H1 (cell line): ENCODE measurements around the gene SLIRP. TPM values are rescaled to one million over a fixed set of nuclear protein-coding genes. Genes with fewer than 3 reads are reported as not detected.

Source experiments
- CTCF ChIA-PET: fragments of 300-600 bp; sonication (Branson Sonifier 250); formaldehyde crosslinking; loops from one replicate; lab custom pipeline; 2021; ENCODE audit not compliant: partially characterized antibody; lab: Charles Lee
- POLR2A ChIA-PET: fragments of 300-600 bp; sonication (Branson Sonifier 250); formaldehyde crosslinking; loops from one replicate; lab custom pipeline; 2021; ENCODE audit warnings: inconsistent platforms; ENCODE audit not compliant: partially characterized antibody; lab: Charles Lee
- DNase-seq, 2 experiments: peaks; one replicate each; pipeline versions ENCODE4 v3.0.0 to v3.0.0-alpha.2; 2010 to 2022; ENCODE audit warnings: low spot score in 2 of 2, low read depth in 1 of 2, mixed read lengths in 1 of 2
- FAIRE-seq: peaks from 2 replicates; lab custom pipeline; 2011; peaks lifted over from hg19 to GRCh38; lab: Jason Lieb, UNC
- H2AFZ ChIP-seq: 2 replicates; pipeline ENCODE4 v1.8.1; 2012; ENCODE audit warnings: low read length, inconsistent platforms
- H2AK5ac ChIP-seq: 2 replicates; pipeline ENCODE4 v1.6.1; 2013; ENCODE audit warnings: low read depth, low read length
- H2BK120ac ChIP-seq: replicated peaks from 2 replicates; pipeline ENCODE3; 2013; ENCODE audit warnings: low read depth, low read length, inconsistent platforms
- H2BK12ac ChIP-seq: 2 replicates; pipeline ENCODE4 v1.6.1; 2013; ENCODE audit warnings: low read depth, low read length
- H2BK15ac ChIP-seq: 2 replicates; pipeline ENCODE4 v1.6.1; 2013; ENCODE audit warnings: low read length
- H2BK20ac ChIP-seq: 2 replicates; pipeline ENCODE4 v1.6.1; 2013; ENCODE audit warnings: low read length
- H2BK5ac ChIP-seq: 2 replicates; pipeline ENCODE4 v1.6.1; 2013; ENCODE audit warnings: low read depth, low read length
- H3K14ac ChIP-seq: 2 replicates; pipeline ENCODE4 v1.6.1; 2013; ENCODE audit warnings: inconsistent platforms; ENCODE audit not compliant: insufficient read length
- H3K18ac ChIP-seq: 2 replicates; pipeline ENCODE4 v1.6.1; 2013; ENCODE audit warnings: low read length; ENCODE audit errors: extremely low read depth
- H3K23ac ChIP-seq: 2 replicates; pipeline ENCODE4 v1.6.1; 2013; ENCODE audit warnings: inconsistent platforms; ENCODE audit not compliant: insufficient read length
- H3K23me2 ChIP-seq: 2 replicates; pipeline ENCODE4 v1.6.1; 2013; ENCODE audit warnings: low read depth, low read length
- H3K27ac ChIP-seq: 2 replicates; pipeline ENCODE4 v1.6.1; 2011; ENCODE audit warnings: low read depth, low read length, inconsistent platforms
- H3K27me3 ChIP-seq, 4 experiments: replicated peaks in 1 of 4; 1 replicate in 1 of 4; 2 replicates in 3 of 4; pipeline versions ENCODE4 v1.6.1 to v1.8.1; 2011 to 2013; ENCODE audit warnings: low read length in 3 of 4, mild to moderate bottlenecking in 3 of 4, inconsistent platforms in 2 of 4, mixed read lengths in 2 of 4, moderate library complexity in 1 of 4; ENCODE audit not compliant: control insufficient read depth in 3 of 4, insufficient read depth in 3 of 4; ENCODE audit errors: extremely low read depth in 1 of 4
- H3K36me3 ChIP-seq, 4 experiments: 2 replicates each; pipeline versions ENCODE4 v1.6.1 to v1.8.1; 2011 to 2013; ENCODE audit warnings: mild to moderate bottlenecking in 4 of 4, low read length in 3 of 4, moderate library complexity in 2 of 4, control low read depth in 1 of 4, inconsistent platforms in 1 of 4; ENCODE audit not compliant: insufficient read depth in 4 of 4, control insufficient read depth in 2 of 4
- H3K4ac ChIP-seq: replicated peaks from 2 replicates; pipeline ENCODE3; 2013; ENCODE audit warnings: low read length, low read depth, mixed read lengths, inconsistent platforms; ENCODE audit not compliant: insufficient read length
- H3K4me1 ChIP-seq, 4 experiments: replicated peaks in 1 of 4; 1 replicate in 1 of 4; 2 replicates in 3 of 4; pipeline versions ENCODE4 v1.6.1 to v1.8.1; 2011 to 2013; ENCODE audit warnings: low read length in 3 of 4, inconsistent platforms in 2 of 4, mixed read lengths in 1 of 4; ENCODE audit not compliant: insufficient read depth in 4 of 4, control insufficient read depth in 3 of 4
- H3K4me2 ChIP-seq, 2 experiments: 2 replicates each; pipeline versions ENCODE4 v1.6.1 to v1.8.1; 2011 to 2013; ENCODE audit warnings: low read depth in 2 of 2, low read length in 2 of 2, control low read depth in 1 of 2, inconsistent platforms in 1 of 2, mild to moderate bottlenecking in 1 of 2; ENCODE audit not compliant: insufficient read depth in 1 of 2
- H3K4me3 ChIP-seq, 4 experiments: fragments of 200-600, 300-600 bp in 1 of 4; sonication (generic), shearing (Covaris generic), sonication (Bioruptor Twin) in 1 of 4; 2 replicates each; pipeline versions ENCODE4 v1.5.1 to v1.8.1; 2011 to 2016; ENCODE audit warnings: low read length in 4 of 4, low read depth in 3 of 4, control low read depth in 2 of 4, inconsistent platforms in 2 of 4, mild to moderate bottlenecking in 2 of 4, mixed read lengths in 1 of 4, moderate library complexity in 1 of 4; ENCODE audit not compliant: insufficient read depth in 2 of 4; ENCODE audit errors: extremely low read depth in 1 of 4
- H3K56ac ChIP-seq: replicated peaks from 2 replicates; pipeline ENCODE3; 2013; ENCODE audit warnings: low read depth, mild to moderate bottlenecking, mixed read lengths, low read length, inconsistent platforms; ENCODE audit not compliant: insufficient read length
- H3K79me1 ChIP-seq: 2 replicates; pipeline ENCODE4 v1.6.1; 2013; ENCODE audit warnings: low read depth, low read length, control low read depth
- H3K79me2 ChIP-seq, 2 experiments: 2 replicates each; pipeline versions ENCODE4 v1.6.1 to v1.8.1; 2012 to 2013; ENCODE audit warnings: low read length in 2 of 2, mild to moderate bottlenecking in 2 of 2, inconsistent platforms in 1 of 2; ENCODE audit not compliant: insufficient read depth in 2 of 2, control insufficient read depth in 1 of 2
- H3K9ac ChIP-seq, 4 experiments: replicated peaks in 1 of 4; 1 replicate in 1 of 4; 2 replicates in 3 of 4; pipeline versions ENCODE4 v1.6.1 to v1.8.1; 2011 to 2013; ENCODE audit warnings: low read depth in 3 of 4, low read length in 3 of 4, control low read depth in 2 of 4, mild to moderate bottlenecking in 2 of 4, moderate library complexity in 2 of 4, inconsistent platforms in 1 of 4; ENCODE audit errors: extremely low read depth in 1 of 4
- H3K9me3 ChIP-seq, 2 experiments: 2 replicates each; pipeline versions ENCODE4 v1.6.1 to v1.8.1; 2012 to 2013; ENCODE audit warnings: mild to moderate bottlenecking in 2 of 2, moderate library complexity in 2 of 2, control low read depth in 1 of 2, inconsistent platforms in 1 of 2, low read depth in 1 of 2, low read length in 1 of 2, mixed read lengths in 1 of 2; ENCODE audit not compliant: insufficient read depth in 2 of 2
- H4K20me1 ChIP-seq, 2 experiments: replicated peaks in 1 of 2; 2 replicates each; pipeline versions ENCODE3 to v1.8.1; 2011 to 2013; ENCODE audit warnings: inconsistent platforms in 2 of 2, low read length in 2 of 2, mild to moderate bottlenecking in 1 of 2; ENCODE audit not compliant: insufficient read depth in 2 of 2, control insufficient read depth in 1 of 2
- H4K5ac ChIP-seq: 2 replicates; pipeline ENCODE4 v1.6.1; 2013; ENCODE audit warnings: low read length, low read depth, mixed read lengths, inconsistent platforms; ENCODE audit not compliant: insufficient read length
- H4K8ac ChIP-seq: 2 replicates; pipeline ENCODE4 v1.8.0; 2013; ENCODE audit warnings: mild to moderate bottlenecking, moderate library complexity, low read length, inconsistent platforms; ENCODE audit not compliant: insufficient read depth; ENCODE audit errors: extremely low read depth
- H4K91ac ChIP-seq: replicated peaks from 2 replicates; pipeline ENCODE3; 2013; ENCODE audit warnings: low read length, mixed read lengths, inconsistent platforms; ENCODE audit not compliant: insufficient read length
- GTF2F1 ChIP-seq: IDR thresholded peaks from 2 replicates; pipeline ENCODE4 v1.6.1; 2012; ENCODE audit warnings: low read depth, low read length, improper control_type of control experiment, borderline replicate concordance
- TEAD4 ChIP-seq: IDR thresholded peaks from 2 replicates; pipeline ENCODE4 v1.6.1; 2012; ENCODE audit warnings: low read depth, low read length, inconsistent platforms, mixed read lengths
- WGBS, 2 experiments: shearing (Covaris generic) in 1 of 2; methylation state at CpG; one replicate each; pipeline versions ENCODE4 v1.1.6 to v1.1.7; 2013 to 2015; ENCODE audit warnings: low lambda C conversion rate in 2 of 2, mixed read lengths in 2 of 2, inconsistent platforms in 1 of 2, low coverage in 1 of 2, missing lambda C conversion rate in 1 of 2; ENCODE audit not compliant: insufficient replicate concordance in 2 of 2, insufficient coverage in 1 of 2, insufficient read length in 1 of 2; ENCODE audit errors: extremely low coverage in 1 of 2, missing lambda C conversion rate in 1 of 2; 5-methylcytosine and 5-hydroxymethylcytosine counted together
- polyA plus RNA-seq, 7 experiments: library from polyadenylated mRNA; depleted of rRNA in 3 of 7; stranded (reverse) in 5 of 7; unstranded in 2 of 7; fragments of >200 nt in 5 of 7; fragments of 200-250 nt in 2 of 7; gene quantifications; 1 replicate in 5 of 7; 2 replicates in 1 of 7; 4 replicates in 1 of 7; pipeline versions ENCODE4 v1.2.1 to v1.2.3, GENCODE V29; 2011 to 2013; ENCODE audit warnings: missing spikeins in 2 of 7, mixed read lengths in 2 of 7
- total RNA-seq: library from RNA; stranded (reverse); fragmentation: NEBNext Ultra II Directional; extraction: Animal tissue kit (Norgen Biotek cat#: 25700); gene quantifications from 2 replicates; pipeline ENCODE4 v1.2.1, GENCODE V29; 2021

The SLIRP gene
- total and polyA plus RNA-seq, 2 of the 8 experiments (the other 6 are each of a cell fraction or from before 2014, with no cell fraction given), result 374 to 383 TPM

DNA sequence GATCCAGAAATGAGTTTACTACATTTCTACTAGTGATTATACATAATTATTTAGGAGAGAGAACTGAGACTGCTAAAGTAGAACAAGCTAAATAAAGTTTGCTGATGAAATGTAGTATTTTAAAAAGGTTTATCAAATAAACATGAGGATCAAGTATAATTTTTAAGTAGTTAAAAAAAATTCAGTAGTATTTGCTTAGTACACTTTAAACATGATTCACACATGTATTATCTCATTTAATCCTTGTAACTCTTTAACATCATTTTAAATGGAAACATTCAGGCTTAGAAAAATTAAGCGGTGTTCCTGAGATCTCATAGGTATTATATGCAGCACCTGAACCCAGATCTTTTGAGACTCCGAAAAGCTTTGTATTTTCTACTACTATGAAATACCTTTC, 44.4 kb downstream of the SLIRP start:
- Histone ChIP-seq H2BK20ac (no peak overlapping the region), H3K27ac (no peak overlapping the region), H3K27me3 (no peaks in the 10 kb centered on the region), H3K4me3 (no peak overlapping the region), H2BK15ac (no peak overlapping the region), H3K9ac (no peak overlapping the region), H3K18ac (no peak overlapping the region), H3K4me2 (no peak overlapping the region), H2BK5ac (no peak overlapping the region), H4K5ac (no peak overlapping the region), H3K23me2 (no peaks in the 10 kb centered on the region), H2BK120ac (no peak overlapping the region), H3K79me2 (peaks cover 0 to 33% of the 10 kb centered on the region in 2 experiments; a peak in 2 of 4 replicates), H3K79me1 (no peaks in the 10 kb centered on the region), H2AFZ (no peak overlapping the region), H4K91ac (no peak overlapping the region), H4K20me1 (peaks cover 2 to 3% of the 10 kb centered on the region in 2 experiments), H3K14ac (no peak overlapping the region), H4K8ac (no peak overlapping the region), H3K4me1 (no peaks in the 10 kb centered on the region), H3K23ac (no peak overlapping the region), H2AK5ac (no peak overlapping the region), H3K36me3 (peaks cover 6 to 56% (median 36%) of the 10 kb centered on the region in 4 experiments), H3K4ac (no peak overlapping the region), H3K56ac (no peak overlapping the region), H2BK12ac (no peak overlapping the region), H3K9me3 (peaks cover 0 to 6% of the 10 kb centered on the region in 2 experiments; a peak in 1 of 4 replicates)
- TF ChIP-seq GTF2F1 (no peak), TEAD4 (no peak)
- ChIA-PET POLR2A (interaction anchor here (0.7 kb wide), 1 partner anchor 51 kb away, joined by 3 read pairs; no protein-coding TSS in a partner anchor), CTCF (interaction anchor here (0.8 to 1.9 kb wide), 4 partner anchors 9 to 402 kb away, joined by 3 to 10 read pairs (median 4); partner anchors contain the start of gene SNW1)
- 98% methylated on average over 2 of the region's 2 CpGs; no CpG with 5 or more reads in 1 of the 2 experiments for WGBS, 2 experiments
- DNase-seq, result no peak
- FAIRE-seq, result no peak
